Fibroblast of lung (primary cell): ENCODE results near the gene SMKR1.

Source experiments
- EZH2 ChIP-seq: IDR thresholded peaks from 2 replicates; pipeline ENCODE4 v1.5.1; 2012; ENCODE audit warnings: low read length, control low read depth, mild to moderate bottlenecking; ENCODE audit errors: missing control alignments
- TF ChIP-seq, protein P1 (sequence below), 2 donors: IDR thresholded peaks in 1 of 2; conservative IDR thresholded peaks in 1 of 2; 1 replicate in 1 of 2; 2 replicates in 1 of 2; pipeline ENCODE4 v1.5.1; 2011 to 2012; ENCODE audit warnings: low read length in 2 of 2, control low read depth in 1 of 2, inconsistent platforms in 1 of 2, low read depth in 1 of 2, mild to moderate bottlenecking in 1 of 2

DNA sequence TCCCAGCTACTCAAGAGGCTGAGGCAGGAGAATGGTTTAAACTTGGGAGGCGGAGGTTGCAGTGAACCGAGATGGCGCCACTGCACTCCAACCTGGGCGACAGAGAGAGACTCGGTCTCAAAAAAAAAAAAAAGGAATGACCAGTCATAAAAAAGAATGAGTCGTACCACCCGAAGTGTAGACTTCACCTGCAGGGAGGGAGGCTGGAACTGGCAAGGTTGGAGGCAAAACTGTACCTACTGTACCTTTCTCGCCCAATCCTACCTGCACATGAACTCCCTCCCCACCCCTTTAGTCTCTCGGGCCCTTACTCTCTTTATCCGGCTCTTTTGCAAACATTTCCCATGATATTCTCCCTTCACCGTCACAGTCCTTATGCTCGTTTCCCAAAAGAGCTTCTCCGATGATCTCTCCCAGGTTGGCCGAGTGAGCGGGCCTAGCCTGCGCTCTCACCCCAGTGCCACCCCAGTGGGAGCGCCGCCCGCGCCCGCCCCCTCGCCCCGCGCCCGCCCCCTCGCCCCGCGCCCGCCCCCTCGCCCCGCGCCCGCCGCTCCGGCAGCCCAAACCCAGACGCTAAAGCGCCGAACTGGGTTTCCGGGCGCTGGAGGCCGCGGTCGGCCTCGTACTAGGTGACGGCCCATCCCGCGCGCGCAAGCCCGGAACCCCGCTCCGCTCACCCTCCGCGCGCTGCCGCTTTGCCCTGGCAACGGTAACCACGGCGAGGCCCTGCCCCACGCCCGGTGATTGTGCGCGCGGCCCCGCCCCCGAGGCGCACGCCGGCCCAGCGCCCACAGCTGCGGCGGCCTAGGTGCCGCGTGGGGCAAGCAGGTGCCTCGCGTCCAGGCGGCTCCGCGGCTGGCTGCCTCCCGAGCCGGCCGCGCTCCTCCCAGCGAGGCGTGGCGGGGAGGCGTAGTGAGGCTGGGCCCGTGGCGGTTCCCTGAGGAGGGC lies at the start of gene SMKR1:
- TF ChIP-seq, protein P1, sequence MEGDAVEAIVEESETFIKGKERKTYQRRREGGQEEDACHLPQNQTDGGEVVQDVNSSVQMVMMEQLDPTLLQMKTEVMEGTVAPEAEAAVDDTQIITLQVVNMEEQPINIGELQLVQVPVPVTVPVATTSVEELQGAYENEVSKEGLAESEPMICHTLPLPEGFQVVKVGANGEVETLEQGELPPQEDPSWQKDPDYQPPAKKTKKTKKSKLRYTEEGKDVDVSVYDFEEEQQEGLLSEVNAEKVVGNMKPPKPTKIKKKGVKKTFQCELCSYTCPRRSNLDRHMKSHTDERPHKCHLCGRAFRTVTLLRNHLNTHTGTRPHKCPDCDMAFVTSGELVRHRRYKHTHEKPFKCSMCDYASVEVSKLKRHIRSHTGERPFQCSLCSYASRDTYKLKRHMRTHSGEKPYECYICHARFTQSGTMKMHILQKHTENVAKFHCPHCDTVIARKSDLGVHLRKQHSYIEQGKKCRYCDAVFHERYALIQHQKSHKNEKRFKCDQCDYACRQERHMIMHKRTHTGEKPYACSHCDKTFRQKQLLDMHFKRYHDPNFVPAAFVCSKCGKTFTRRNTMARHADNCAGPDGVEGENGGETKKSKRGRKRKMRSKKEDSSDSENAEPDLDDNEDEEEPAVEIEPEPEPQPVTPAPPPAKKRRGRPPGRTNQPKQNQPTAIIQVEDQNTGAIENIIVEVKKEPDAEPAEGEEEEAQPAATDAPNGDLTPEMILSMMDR (conservative IDR thresholded peaks at IDR 0.05 in 1 of 2, IDR thresholded peaks at IDR 0.05 in 1 of 2; ENCODE audit: low read depth in 1 of 2, low read length in 2 of 2): no peak
- no peak for TF ChIP-seq EZH2
